NCI-H2171 treated with DMSO at 0.1 percent for 48 hours (cell line): ENCODE data around the gene GINS1.
"Not testable (repeated sequence)": the region's sequence is repeated elsewhere in the genome, so short reads cannot be mapped to it uniquely, and the experiment has no call there.

ENCODE experiments used
- DNase-seq: peaks from one replicate; lab custom pipeline; 2025; lab: John Stamatoyannopoulos, UW

The GINS1 gene

DNA sequence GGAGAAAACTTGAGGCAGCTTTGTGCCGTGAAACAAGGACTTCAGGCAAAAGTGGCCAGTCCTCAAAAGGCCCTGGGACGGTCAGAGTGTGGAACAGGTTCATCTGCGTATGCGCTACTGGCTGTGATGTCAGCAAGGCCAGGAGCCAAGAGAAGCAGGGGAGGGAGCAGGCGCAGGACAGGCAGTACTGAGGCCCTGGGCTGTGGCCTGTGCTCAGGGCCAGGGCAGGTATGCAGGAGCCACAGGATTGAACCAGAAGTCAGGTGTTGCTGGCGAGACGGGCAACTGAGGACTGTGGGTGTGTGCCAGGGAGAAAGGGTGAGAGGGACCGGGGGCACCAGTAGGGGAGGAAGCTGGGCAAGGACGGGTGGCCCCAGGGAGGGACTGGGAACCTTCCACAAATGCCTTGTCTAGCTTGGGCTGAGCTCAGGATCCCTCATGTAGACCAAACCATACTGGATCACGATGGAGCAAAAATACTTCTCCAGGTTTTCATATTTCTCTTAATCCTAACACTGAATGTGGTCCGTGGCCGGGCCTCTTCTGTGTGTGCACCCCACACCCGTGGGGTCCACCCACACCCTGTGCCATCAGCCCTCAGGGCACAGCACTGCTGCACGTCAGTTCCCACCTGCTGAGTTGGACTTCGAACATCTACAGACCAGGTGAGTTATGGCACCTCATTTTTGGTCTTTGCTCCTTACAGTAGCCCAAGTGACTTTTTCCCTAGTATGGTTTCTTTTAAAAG, 46.9 kb downstream of the GINS1 start:
- DNase-seq, result no peak

DNA sequence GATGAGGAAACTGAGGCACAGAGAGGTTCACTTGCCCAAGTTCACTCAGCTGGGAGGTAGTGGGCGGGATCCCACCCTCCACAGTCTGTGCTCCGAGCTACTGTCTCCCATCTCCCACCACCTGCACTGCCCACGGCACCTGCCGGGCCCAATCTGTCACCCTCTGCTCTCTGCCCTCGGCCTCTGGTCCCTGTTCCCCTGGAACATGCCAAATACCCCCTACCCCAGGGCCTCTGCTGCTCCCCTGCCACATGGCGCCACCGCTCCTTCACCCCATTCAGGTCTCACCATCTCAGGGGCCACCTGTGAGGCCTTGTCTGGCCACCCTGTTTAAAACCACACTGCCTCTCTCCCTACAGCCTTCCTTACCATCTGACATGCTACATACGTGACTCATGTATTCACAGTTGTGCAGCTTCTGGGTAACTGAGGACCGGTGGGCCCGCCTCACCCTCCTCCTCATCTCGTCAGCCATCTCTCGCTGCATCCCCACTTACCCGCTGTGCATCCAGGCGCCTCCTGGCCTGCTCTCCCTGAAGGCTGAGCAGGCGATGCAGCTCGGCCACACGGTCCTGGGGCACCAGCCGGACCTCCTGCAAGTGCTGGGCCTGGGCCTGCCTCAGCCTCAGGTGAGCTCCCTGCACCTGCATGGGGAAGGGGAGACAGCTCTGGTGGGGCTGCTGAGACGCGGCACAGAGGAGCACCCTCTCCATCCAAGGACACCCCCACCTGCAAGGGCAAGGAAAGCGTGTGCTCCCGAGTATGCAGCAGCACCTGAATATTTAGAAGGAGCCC, 50.6 kb downstream of the GINS1 start:
- DNase-seq, result no peak

DNA sequence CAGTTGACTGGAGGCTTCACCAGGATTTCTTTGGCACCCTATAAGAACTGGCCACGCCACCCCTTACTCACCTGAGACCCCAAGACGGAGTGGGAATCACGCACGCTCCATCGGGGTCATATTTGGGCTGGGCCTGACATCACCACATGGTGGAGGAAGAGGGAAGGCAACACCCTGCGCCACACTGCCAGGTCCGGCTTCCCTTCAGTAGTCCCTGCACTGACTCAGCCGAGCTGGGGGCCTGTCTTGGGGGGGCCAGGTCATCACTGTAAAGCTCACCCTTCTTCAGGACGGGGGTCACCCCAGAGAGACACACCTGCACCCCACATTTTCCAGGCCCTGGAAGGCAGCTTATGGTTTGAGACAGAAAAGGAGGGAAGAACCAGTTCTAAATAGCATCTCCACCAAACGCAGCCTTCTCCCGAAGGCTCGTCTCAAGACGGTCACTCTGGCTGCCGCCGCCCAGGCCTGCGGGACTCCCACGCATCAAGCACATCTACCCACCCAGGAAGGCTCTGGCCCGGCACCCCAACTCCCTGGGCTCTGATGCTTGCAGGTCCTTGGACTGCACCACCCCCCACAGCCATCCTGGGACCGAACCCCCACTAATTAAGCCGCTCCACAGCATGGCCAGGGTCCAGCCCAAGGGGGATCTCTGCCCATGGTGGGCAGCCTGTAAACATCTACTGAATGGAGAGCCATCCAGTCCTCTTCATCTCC, 51.8 kb downstream of the GINS1 start:
- no peak for DNase-seq

DNA sequence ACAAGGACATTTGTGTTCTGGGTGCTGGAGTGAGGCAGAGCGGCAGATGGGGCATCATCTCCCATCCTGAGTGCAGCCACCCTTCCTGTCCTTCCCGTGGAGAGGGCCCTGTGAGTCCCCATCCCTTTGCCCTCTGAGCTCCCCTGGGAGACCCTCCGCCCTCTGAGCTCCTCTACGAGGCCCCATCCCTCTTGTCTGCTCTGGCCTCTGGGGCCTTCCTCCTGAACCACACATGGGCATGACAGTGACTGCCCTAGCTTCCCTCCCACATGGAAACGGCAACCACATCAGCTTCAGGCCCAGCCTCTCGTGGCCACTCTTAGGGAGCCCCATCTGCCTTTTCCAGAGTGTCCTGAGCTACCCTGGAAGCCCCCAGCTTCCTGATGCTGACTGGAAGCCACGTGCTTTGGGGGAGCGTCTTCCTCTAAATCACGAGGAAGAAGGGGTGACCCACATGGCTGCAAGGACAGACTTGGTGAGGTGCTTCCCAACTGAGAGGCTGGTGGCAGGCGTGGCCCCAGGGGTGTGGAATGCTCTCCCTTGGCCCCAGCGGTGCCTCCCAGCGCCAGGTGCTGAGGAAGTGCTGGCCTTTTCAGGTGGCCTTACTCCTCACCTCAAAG, 52.6 kb downstream of the GINS1 start:
- no peak for DNase-seq

DNA sequence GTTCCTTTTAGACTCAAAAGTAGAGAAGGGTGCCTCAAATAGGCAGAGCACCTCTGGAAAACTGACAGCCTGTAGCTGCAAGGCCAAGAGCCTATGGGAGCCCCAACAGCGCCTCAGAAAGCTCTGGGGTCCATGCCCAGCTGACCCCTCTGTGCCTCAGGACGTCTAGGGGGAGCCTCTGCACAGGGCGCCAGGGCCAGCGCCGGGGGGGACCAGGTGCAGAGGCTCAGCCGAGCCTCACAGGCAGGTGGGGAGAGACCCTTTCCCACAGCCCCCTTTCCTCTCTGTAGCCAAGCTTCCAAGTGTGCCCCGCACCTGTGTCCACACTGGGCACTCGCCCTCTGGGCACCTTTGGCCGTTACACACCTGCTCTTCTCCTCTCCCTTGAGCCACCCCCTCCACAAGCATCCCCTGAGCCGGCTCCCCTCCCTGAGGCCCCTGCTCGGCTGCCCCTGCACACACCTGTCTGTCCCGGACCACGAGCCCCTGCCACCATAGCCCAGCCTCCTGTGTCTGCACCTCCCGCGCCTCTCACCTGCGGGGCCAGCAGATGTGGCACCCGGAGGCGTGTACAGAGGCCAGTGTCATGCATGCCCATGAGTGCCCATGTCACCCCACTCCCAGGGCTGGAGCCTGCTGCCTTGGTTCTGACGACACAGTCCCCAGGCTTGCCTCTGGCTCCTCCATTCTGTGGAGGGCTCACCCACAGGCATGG, 53.2 kb downstream of the GINS1 start:
- no peak for DNase-seq

DNA sequence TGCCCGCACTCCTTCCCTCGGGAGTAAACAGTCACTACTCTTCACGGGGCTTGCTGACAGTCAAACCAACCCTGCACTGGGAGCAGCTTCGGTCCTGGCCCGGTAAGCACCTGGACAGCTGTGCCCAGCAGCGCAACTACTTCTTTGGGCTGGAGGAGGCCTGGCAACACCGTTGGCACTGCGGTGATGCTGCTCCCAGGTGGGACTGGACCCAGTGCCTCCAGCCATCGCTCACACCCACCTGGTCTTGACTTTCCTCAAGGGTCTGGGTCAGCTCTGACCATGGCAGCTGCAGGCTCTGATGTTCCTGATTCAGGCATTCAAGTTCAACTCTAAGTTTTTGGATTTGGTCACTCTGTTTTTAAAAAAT, 53.8 kb downstream of the GINS1 start:
- DNase-seq, result no peak

DNA sequence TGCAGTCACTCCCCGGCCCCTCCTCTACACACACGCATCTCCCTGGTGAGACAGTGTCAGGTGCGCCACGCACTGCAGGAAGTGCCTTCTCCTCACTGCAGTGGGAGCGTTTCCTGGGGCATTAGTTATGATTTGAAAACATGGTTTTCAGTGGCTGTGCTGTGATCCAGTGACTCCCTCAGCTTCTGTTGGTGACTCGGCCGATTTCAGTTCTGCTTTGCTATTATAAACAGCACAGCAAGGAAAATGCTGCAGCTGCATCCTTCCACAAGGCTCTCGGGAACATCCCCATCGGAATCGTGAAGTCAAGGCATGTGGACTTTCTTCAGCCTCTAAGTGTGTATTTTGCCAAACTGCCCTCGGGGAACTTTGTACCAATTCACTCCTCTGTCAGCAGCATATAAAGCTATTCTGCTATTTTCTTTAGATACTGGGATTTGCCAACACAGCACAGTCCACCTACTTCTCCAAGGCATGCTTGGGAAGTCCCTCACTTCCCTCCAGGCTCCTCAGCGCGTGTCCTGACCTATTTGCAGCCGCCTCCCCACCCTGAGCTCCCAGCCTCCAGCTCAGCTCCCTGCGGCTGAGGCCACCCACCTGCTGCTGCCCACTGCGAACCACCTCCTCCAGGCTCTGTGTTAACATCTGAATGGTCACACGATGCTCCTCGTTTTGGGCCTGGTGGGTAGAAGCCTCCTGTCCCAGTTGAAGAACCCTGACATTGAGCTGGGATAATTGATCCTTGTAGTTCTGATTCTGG, 54.5 kb downstream of the GINS1 start:
- no peak for DNase-seq

DNA sequence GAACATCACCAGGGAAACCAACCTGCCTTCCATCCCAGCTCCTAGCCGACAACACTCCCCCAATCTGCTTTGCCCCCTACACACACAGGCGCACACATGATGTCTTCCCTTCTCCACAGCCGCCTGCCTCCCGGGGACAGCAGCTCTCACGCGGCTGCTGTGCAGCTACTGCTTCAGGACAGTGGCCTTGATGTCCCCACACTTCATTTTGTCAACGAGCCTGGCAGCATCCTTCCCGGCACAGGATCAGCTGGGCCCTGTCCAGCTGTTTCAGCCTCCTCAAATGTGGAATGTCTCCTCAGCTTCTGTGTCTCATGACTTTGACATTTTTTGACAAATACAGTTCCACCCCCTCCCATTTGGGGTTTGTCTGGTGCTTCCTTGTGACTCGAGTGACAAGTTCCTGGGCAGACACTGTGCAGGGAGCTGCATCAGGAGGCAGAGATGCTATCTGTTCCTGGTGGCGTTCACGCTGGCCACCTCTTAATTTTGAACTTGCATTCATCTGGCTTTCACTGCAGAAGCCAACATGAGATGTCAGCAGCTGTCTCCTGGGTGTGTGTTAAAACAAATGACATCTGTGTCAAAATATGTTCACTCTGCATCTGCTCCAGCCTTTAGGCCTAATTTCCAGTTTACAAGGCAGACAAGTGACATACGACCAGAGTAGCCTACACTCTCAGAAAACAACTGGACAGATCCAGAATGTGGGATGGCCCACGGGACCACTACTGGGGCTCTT, 57.2 kb downstream of the GINS1 start:
- DNase-seq, result peak; percentile 46

DNA sequence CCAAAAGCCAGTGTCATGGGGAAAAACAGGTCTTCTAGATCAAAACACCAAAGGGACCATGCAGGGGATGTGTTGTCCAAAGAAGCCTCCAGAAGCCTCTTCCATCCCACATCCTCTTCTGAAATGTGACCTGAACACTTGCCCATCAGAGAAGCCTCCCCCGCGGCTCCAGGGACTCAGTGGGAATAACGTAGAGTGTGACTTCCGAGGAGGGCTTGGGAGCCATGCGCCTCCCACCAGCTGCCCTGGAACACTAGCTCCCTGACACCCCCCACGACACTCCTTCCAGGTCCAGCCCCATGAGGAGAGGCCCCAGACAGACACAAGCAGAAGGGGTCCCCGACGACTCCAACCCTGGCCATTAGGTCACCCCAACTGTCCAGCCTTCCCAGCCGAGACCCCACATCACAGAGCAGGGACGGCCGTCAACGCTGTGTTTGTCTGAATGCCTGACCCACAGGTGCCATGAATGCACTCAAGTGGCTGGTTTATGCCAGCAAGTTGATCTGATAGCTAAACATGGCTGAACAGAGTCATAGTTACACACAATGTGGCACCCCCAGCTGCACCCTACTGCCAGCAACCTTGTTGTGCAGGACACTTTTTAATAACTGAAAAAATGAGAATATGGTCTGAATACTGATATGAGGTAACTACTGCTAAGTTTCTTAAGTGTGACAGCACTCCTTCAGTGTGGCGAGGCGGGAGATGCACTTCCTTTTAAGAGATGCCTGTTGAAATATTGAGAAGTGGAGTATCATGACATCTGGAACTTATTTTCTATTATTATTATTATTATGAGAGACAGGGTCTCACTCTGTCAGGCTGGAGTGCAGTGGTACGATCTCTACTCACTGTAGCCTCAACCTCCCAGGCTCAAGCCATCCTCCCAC, 58.0 kb downstream of the GINS1 start:
- DNase-seq, result no peak

DNA sequence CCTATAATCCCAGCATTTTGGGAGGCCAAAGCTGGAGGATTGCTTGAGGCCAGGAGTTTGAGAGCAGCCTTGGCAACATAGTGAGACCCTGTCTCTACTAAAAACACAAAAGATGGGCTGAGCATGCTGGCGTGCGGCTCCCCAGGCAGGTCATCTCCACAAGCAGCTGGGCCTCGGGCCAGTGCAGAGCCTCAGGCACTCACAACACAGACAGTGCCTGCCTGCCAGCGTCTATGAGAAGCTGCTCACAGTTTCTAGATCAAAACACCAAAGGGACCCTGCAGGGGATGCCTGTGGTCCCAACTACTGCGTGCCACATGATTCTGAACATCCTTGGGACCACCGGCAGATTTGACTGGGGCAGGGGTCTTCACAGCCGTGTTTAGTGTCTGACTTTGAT, 59.4 kb downstream of the GINS1 start:
- no peak for DNase-seq

DNA sequence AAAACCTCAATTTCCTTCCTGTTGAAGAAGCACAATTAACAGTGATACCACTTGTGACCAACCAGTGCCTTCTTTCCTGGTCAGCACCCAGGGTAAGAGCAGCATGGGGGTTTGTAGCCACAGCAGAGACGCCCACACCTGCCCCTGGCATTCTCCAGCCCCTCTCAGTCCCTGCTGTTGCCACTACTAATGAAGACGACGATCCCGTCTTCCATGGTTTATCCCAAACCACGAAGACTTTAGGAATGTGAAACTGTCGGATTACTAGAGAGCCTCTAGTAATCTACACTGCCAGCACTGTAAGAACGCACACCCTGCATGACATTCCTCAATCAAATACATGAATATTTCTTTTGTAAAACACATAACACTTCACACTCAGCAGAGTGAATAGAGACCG, 60.0 kb downstream of the GINS1 start:
- no peak for DNase-seq

DNA sequence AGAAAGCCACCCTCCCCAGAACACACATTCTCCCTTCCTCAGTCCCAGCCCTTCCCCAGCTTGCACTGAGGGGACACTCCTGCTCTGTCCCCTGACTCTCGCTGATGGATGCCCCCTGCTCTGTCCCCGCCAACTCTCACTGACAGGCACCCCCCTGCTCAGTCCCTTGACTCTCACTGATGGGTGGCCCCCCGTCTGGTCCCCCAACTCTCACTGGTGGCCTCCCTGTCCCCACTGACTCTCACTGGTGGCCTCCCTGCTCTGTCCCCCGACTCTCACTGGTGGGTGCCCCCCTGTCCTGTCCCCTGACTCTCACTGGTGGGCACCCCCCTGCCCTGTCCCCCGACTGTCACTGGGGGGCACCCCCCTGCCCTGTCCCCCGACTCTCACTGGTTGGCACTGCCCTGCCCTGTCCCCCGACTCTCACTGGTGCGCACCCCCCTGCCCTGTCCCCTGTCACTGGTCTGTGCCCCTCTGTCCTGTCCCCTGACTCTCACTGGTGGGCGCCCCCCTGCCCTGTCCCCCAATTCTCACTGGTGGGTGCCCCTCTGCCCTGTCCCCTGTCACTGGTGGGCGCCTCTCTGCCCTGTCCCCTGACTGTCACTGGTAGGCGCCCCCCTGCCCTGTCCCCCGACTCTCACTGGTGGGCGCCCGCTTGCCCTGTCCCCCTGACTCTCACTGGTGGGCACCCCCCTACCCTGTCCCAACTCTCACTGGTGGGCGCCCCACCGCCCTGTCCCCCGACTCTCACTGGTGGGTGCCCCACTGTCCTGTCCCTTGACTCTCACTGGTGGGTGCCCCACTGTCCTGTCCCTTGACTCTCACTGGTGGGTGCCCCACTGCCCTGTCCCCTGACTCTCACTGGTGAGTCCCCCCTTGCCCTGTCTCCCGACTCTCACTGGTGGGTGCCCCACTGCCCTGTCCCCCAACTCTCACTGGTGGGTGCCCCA, 60.9 kb downstream of the GINS1 start:
- DNase-seq, result no peak

DNA sequence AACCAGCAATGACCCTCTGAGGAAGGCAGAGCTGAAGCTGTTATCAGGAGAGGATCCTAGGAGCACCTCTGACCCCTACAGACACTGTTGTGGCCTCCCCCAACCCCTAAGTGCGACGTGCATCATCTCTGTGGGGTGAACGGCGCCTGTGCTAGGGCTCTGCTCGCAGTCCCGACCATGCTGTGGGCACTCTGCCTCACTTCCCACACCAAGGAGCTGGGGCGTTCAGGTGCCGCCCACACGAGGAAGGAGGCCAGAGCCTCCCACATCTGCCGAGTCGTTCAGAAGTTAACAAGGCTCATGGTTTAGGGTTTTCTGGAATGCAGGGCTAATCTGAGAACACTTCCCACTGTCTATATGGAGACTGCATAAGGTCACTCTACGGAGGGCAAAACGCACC, 62.1 kb downstream of the GINS1 start:
- DNase-seq, result no peak

DNA sequence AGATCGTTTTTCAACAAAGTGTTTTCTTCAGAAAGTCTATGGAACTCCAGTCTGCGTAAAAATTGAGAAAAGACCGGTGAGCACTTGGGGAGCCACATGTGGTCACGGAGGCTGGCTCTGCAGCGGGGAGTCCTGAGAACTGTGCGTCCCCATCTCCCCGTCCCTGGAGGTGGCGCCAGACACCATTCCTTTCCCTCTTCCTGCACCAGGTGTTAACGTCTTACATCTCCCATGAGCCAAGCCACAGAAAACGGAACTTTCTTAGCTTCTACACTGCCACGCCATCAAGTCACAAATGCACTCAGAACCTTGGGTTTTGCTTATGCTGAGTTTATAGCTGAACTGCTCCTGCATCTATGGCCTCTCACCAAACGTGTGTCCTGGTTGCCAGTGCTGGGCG, 62.6 kb downstream of the GINS1 start:
- DNase-seq, result peak; percentile 54

DNA sequence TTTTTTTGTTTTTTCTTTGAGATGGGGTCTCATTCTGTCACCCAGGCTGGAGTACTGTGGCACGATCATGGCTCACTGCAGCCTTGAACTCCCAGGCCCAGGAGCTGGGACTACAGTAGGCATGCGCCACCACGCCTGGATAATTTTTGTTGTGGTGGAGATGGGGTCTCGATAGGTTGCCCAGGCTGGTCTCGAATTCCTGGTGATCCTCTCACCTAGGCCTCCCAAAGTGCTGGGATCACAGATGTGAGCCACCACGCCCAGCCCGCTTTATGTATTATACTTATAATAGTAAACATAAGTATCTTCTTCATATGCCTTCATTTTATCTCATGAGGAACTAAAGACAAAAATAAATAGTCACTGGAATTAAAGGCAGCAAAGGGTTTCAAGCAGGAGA, 63.5 kb downstream of the GINS1 start:
- no peak for DNase-seq

DNA sequence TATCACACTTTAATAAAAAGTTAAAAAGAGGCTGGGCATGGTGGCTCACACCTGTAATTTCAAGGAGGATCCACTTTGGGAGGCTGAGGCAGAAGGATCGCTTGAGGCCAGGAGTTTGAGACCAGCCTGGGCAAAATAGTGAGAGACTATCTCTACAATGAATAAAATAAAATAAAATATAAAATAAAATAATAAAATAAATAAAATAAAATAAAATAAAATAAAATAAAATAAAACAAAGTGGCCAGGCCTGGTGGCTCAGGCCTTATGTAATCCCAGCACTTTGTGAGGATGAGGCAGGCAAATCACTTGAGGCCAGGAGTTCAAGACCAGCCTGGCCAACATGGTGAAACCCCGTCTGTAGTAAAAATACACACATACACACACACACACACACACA, 65.8 kb downstream of the GINS1 start:
- not testable (repeated sequence) for DNase-seq

DNA sequence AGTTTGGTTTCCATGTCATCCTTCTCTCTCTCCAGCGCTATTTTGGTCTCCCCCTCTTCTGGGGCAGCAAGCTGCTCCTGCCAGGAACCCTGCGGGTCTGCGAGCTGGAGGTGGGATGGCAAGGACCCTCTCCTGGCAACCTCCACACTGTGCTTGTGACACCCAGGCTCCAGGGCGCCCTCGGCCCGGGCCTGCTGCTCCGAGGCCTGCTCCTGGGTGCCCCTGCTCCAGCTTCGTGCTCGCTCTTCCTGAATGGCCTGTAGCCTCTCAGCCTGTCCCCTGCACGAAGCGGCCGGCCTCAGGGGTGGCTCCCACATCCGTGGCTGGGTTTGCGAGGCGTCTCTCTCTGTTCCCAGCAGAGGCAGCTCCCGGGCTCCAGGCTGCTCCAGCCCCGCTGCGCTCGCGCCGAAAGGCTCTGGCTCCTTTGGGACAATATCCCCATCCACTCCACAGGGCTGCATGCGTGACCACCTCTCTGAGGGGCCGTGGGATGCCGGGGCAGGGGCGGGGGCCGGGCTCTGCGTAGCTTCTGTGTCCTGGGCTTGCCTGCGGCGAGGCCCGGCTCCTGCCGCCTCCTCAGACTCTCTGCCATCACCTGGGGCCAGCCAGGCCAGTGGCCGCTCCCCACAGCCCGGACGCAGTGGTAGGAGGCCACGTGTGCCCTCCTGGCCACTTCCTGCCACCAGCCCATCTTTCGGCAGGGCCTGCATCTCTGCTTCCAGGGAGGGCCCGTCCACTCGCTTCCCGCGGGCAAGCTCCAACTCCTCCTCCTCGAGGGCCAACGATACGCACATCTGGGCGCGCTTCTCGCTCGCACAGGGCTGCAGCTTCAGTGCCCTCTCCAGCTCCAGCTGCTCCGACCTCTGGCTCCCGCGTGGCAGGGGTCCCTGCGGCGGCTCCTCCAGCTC, 68.9 kb downstream of the GINS1 start:
- no peak for DNase-seq
